COLO829 (cell line): ENCODE results near the gene NUDC.

ENCODE experiments used
- DNase-seq: peaks from one replicate; pipeline ENCODE4 v3.0.0; 2012; ENCODE audit warnings: low spot score

NUDC gene

DNA sequence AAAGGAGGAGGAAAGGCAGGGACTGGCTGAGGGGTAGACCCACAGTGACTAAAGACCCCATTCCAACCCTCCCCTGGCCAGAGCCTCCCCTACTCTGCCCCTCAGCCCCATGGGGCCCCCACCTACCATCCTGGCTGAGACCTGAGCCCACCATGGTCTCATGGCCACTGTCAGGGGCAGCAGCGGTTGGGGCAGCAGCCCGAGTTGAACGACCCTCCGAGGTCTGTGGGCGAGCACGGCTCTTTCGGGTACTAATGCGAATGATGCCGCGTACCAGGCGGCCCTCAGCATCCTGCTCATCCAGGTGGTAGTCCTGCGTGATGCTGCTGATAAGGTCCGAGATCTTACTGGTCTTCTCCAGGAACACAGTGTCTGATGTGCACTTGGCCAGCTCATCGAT is 29.7 kb downstream of the NUDC start:
- DNase-seq, result no peak

DNA sequence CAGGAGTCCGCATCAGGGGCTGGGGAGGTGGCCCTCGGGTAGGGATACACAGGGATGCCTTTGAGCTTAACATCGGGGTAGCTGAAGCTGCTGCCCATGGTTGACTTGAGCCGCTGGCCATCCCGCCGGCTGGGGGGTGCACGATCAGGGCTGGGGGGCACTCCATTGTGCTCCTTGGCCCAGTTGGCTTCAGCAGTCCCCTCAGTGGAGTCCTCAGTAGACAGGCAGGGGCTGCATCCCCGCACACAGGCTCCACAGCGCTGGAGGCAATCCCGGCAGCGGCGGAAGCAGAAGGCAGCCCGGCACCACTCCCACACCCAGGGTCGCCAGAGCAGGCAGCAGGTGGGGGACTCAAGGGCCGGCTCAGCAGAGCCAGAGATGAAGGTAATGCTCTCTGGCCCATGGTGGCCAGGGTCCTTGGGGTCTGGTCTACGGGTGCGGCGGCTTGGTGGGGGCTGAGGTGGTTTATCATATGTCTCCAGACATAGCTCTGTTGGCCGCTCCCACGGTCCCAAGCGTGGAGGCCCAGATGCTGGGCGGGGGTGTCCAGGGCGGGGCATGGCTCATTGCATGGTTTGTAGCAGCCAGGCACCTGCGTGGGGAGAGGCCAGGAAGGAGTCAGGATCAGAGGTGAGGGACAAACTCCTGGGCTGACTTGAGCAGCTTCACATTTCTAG is 30.4 kb downstream of the NUDC start:
- no peak for DNase-seq

DNA sequence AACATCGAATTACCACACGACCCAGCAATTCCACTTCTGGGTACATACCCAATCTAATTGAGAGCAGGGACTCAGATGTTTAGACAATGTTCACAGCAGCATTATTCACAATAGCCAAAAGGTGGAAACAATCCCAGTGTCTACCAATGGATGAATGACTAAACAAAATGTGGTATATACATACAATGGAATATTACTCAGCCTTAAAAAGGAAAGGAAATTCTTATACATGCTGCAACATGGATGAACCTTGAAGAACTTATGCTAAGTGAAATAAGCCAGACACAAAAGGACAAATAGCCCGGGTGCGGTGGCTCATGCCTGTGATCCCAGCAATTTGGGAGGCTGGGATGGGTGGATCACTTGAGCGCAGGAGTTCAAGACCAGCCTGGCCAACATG is 31.8 kb downstream of the NUDC start:
- no peak for DNase-seq

DNA sequence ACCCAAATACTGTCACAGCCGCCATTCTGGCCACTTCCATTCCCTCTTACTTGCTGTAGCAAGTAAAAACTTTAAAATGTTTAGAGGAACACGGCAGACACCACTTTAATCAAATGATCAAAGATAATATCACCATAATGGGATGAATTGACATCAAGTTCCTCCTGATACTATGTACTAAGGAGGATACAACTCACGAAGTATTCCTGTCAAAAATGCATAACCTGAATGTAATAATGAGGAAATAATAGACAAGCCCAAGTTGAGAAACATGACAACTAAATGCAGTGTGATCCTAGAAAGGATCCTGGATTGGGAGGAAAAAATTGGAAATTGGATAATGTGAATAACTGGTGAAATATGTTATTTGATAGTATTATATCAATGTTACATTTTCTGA is 34.8 kb downstream of the NUDC start:
- DNase-seq, result no peak

DNA sequence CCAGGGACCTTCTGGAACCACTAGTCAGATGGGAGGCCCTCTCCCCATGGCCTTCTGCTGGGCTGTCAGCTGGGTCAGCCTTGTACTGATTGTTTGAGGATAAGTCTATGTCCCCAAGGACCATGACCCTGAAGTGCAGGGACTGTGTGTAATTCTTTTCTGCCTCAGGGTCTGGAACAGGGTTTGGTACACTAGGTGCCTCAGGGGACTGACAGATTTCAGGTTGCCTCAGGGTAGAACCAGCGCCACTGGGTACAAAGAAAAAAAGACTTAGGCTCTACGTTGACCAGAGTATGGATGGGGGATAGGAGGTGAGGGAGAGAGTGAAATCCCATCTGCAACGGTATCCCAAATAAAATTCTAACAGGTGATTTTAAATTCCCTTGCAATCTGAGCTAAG is 35.8 kb downstream of the NUDC start:
- no peak for DNase-seq

DNA sequence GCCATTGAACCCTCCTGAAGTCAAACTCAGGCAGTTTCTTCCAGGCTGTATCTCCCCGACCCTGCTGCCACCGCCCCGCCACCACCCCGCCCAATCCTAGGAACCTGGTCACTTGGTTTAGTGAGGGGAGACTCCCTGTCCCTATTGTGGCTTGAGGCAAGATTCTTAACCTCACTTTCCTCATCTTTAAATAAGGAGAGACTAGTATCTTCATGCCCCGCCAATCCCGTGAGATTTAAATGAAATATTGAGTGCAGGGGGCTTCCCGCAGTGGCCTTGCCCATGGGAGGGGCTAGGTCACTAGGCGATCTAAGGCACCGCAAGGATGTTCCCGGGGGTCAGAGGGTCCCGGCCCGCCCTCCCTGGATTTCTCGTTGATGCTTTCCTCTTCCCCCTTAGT is 37.7 kb downstream of the NUDC start:
- DNase-seq, result no peak

DNA sequence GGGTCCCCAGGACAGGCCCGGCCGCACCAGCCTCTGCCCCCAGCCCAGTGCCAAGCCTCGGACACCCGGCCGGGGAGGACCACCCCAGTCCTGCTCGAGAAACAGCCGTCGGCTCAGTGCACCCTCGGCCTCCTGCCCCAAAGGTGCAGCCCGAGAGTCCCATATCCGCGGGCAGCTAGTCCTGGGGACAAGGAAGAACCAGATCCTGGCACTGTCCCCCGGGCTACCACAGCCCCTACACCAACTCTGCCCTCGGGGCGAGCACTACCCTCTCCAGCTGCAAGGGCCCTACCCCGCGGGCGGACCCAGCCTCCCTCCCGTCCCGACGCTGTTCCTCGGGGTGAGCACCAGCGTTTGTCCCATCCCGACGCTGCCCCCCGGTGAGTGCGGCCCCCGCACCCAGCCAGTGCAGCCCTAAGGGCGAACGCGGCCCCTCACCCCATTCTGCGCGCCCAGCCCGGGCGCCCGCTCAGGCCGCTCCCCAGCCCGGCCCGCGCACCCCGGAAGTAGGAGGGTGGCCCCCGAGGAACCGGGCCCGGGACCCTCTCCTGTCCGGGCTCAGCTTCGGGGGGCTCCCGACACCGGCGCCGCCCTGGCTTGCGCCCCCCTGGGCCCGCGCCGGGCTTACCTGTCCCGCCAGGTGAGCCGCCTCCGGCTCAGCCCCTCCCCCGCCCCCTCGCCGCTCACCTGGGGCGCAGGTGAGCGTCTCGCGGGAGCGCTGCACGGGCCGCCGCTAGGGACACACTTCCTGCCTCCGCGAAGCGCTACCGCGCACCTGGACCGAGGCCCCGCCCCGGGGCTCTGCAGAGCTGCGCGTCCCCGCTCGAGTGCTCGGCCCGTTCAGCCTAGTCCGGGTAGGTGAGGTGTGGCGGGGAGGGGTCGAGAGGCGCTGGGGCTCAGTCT is 38.4 kb downstream of the NUDC start, which contains the start of gene KDF1:
KDF1 (minus strand) TSS at position 747 of the 903 bp plus-strand sequence. CDS start 8,088 bp downstream, outside the sequence.
- DNase-seq, result no peak

DNA sequence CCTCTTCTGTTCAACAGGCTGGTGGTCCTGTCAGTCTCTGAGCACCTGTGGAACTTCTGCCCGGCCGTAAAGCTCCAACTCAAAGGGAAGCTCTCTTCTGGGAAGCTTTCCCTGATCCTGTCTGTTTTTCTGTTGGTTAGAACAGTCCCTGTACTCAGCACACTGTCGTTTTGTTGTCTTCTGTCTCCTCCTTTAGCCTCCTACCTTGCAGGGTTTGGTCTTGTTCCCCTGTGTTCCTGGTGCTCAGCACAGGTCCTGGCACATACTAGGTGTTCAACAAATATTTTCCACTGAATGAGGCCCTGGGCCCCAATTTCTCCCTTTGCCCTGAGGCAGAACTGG is 39.1 kb downstream of the NUDC start:
- DNase-seq, result no peak

DNA sequence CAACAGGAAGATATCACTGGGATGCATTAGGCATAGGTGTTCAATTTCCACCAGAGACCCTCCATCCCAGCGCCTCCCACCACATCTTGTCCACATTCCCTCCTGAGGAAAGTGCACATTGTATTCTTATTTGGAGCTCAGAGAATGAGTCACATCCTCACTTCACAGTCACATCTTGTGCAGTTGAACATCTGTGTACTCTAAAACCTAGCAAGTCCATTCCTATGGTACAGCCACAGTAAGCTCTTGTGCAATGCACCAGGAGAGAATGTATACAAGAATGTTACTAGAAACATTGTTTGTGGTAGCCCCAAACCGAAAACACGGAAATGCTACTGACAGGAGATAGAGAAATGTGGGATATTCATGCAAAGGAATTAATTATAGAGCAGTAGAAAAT is 40.3 kb downstream of the NUDC start:
- DNase-seq, result peak; percentile 28

DNA sequence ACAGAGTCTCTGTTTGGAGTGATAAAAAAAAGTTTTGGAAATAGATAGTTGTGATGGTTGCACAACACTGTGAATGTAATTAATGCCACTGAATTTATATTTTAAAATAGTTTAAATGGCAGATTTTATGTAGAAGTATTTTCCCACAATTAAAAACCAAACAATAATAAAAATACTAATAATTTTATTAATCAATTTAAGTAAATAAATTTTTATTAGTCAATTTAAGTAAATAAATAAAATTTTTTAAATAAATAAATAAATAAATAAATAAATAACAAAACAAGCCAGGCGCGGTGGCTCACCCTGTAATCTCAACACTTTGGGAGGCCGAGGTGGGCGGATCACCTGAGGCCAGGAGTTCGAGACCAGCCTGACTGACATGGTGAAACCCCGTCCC is 43.7 kb downstream of the NUDC start:
- DNase-seq, result no peak

DNA sequence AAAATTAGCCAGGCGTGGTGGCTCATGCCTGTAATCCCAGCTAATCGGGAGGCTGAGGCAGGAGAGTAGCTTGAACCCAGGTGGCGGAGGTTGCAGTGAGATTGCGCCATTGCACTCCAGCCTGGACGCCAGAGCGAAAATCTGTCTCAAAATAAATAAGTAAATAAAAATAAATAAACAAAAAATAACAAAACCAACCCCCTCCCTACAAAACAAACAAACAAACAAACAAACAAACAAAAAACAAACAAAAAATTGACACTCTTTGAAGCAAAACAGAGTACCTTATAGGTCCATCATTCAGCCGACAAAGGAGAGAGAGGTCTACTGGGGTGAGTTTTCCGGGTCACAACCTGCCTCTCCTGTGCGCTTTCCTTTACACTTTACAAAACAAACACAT is 44.1 kb downstream of the NUDC start:
- DNase-seq, result no peak

DNA sequence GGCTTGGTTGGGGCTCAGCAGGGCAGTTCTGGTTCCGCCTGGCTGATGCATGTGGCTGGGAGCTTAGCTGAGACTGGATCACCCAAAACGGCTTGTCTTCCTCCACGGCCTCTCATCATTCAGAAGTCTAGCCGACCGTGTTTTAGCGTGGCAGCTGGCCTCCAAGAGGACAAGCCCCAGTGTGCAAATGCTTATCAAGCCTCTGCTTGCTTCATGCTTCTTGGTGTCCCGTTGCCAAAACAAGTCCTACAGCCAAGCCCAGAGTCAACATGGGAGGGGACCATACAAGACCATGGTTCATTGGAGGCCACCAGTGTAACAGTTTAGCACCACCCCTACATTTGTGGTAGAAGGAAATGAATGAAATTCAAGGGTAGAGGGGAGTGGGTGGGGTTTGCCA is 49.3 kb downstream of the NUDC start:
- DNase-seq, result no peak

DNA sequence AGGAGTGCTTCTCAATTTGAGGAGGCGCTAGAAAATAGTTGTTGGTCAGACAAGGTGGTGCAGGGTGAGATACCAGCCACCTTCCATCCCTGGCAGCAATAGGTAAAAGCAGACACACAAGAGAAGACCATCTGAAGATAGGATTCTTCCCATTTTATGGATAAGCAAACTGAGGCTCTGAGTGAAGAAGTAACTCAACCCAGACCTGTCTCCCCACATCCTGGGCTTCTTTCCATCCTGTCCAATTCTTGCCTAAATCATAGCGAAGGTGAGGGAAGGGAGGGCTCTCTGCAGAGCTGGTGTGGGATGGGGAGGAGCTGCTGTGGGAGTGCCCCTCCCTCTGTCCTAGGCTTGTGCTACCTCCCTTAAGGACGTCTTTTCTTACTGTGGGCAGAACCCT is 50.0 kb downstream of the NUDC start:
- DNase-seq, result no peak

DNA sequence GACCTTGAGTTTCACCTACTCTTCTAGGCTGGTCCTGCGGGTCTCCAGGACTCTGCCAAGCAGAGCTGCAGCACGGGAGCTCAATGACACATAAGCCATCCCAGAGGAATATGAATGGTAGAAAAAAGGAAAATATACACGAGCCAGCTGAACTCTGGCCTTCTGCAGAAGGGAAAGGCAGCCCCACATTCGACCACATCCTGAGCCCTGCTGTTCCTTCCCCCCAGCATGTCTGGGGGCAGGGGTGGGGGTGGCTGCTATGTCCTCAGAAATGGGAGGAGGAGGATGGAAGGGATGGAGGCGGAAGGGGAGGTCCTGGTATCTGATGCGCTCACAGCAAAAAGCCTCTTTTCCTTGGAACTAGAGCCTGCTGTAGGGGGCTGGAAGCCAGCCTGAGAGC is 50.8 kb downstream of the NUDC start:
- no peak for DNase-seq

DNA sequence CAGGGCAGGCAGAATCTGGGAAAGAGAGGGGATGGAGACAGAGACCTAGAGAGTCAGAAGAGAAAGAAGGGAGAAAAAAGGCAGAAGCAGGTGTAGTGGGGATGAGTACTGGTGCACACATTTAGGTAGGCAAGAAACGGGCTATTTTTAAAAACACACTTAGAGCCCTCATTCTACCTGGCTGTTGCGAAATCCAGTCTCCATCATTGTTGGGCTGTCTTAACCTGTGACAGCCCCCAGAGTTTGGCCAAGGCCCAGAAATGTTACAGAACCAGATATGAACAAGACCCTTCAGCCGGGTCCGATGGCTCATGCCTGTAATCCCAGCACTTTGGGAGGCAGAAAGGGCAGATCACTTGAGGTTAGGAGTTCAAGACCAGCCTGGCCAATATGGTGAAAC is 51.3 kb downstream of the NUDC start:
- no peak for DNase-seq

DNA sequence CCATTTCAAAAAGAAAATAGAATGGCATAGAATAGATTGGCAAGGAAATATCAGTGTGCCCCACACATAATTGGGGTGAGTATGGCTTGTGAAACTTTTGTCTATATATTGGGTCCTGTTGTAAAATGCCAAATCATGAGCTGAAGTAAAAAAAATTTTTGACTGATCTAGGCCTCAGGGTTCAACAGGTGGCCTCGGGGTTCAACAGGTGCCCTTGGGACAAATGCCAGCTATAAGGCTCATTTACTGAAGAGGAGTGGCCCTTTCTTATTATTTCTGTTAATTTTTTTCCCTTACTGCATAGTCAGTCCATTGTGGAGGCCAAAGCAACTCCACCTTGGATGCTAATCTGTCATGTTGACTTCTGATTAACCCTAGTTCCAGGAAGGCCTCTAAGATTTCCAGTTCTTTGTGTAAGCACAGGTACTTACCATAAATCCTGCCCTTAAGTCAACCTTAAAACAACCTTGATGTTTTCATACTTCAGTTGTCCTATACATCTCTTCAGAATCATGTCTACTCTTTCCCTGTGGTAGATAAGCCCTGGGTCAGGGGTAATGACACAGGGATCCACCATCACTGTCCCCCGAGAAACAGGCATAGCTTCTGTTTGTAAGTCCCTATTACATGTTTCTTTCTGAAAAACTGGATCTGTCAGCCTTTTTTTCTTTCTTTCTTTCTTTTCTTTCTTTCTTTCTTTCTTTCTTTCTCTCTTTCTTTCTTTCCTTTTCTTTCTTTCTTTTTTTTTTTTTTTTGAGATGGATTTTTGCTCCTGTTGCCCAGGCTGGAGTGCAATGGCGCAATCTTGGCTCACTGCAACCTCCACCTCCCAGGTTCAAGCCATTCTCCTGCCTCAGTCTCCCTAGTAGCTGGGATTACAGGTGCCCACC is 55.3 kb downstream of the NUDC start:
- DNase-seq, result no peak

DNA sequence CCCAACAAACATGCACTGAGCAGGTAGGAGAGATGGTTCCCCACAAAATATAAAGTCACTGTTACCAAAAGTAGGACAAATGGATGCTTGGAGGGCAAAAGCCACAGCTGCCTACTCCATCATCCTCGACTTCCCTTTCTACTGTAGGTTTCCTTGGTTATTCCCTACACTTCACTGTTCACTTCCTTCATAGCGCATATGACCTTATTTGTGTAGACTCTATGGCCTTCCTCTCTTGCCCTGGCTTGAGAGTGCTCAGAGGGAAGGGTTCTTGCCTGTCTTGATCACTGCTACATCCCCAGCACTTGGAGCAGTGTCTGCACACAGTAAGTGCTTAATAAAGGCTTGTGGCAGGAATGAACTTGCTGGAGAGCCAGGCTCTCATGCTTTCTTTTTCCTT is 57.4 kb downstream of the NUDC start:
- no peak for DNase-seq

DNA sequence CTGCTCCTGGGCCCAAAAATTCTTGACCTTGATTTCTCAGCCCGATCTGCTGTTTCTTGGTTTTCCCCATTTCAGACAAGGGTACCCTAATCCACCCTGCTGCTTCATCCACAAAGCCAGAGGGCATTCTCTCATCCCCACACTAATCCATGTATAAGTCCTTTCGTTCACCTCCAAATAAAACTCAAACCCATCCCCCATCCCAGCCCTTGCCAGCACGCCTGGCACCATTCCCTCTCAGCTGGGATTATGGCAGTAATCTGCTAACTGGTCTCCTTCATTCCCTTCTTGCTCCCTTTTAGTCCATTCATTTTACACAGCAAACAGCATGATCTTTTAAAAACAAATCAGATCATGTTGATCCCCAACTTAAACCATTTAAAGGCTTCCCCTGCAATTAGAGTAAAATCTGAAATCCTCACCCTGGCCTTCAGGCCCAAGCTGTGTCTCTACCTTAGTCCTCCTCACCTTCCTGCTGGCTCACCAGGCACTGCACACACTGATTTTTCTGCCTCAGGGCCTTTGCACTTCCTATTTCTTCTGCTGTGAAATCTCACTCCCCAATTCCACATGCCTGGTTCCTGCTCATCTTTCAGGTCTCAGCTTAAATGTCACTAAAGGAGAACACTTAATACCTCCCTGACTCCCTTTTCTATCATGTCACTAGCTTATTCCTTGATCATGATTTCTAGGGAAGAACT is 59.8 kb downstream of the NUDC start:
- DNase-seq, result no peak

DNA sequence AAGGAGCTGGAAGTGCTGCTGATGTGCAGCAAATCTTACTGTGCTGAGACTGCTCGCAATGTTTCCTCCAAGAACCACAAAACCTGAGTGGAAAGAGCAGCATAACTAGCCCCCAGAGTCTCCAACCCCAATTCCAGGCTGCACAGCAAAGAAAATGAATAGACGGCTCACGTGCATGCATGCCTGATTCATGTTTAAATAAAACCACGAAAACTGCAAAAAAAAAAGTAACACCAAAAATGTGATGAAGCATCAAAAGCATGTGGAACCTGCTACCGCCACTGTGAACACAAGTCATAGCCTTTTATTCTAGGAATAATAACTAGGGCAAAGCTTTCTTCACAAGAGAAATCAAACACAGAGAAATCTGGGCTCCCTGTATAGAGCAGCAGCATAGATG is 62.3 kb downstream of the NUDC start:
- DNase-seq, result no peak

DNA sequence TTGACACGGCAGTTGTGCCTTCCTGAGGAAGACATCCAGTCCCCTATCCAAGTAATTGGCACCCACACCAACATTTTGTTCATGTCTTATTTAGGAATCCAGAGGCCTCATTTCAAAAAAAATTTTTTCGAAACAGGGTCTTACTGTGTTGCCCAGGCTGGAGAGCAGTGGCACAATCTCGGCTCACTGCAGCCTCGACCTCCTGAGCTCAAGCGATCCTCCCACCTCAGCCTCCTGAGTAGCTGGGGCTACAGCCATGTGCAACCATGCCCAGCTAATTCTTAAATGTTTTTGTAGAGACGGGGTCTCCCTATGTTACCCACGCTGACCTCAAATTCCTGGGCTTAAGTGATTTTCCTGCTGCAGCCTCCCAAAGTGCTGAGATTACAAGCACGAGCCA is 62.7 kb downstream of the NUDC start:
- no peak for DNase-seq

DNA sequence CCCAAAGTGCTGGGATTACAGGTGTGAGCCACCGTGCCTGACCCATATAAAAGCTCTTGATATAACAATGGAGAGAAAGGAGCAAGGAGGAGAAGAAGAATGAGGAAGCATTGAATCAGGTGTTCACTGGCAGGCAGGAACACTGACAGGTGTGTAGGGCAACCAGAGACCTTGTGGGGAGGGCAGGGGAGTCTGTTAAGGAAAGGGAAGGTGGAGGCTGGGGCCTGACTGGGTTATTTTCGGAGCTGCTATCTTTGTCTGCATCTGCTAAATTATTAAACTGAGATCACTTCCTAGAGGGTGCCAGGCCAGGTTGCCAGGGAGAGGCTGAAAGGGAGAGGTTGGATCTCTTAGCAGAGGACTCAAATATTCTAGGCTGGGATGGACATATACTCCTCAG is 65.1 kb downstream of the NUDC start:
- no peak for DNase-seq
